Subcutaneous abdominal adipose tissue (tissue), 5 donors: Measurements from ENCODE around the gene TCF12.

ENCODE experiments used
- H3K27ac ChIP-seq: one replicate; pipeline ENCODE4 v1.7.0; 2013; ENCODE audit warnings: low read depth, mild to moderate bottlenecking, inconsistent platforms, low read length, moderate library complexity
- H3K27me3 ChIP-seq, 5 donors: one replicate each; pipeline ENCODE4 v1.7.0; 2013; ENCODE audit warnings: low read length in 5 of 5, inconsistent platforms in 1 of 5; ENCODE audit not compliant: control insufficient read depth in 5 of 5, insufficient read depth in 4 of 5
- H3K36me3 ChIP-seq, 5 donors: one replicate each; pipeline ENCODE4 v1.7.0; 2013; ENCODE audit warnings: low read length in 5 of 5; ENCODE audit not compliant: control insufficient read depth in 5 of 5, insufficient read depth in 5 of 5
- H3K4me1 ChIP-seq, 5 donors: one replicate each; pipeline ENCODE4 v1.7.0; 2013; ENCODE audit warnings: low read length in 5 of 5, mild to moderate bottlenecking in 3 of 5, moderate library complexity in 1 of 5; ENCODE audit not compliant: control insufficient read depth in 5 of 5, insufficient read depth in 5 of 5
- H3K4me3 ChIP-seq, 5 donors: one replicate each; pipeline ENCODE4 v1.7.0; 2013; ENCODE audit warnings: low read length in 5 of 5, low read depth in 1 of 5
- H3K9ac ChIP-seq, 5 donors: one replicate each; pipeline ENCODE4 v1.7.0; 2013; ENCODE audit warnings: low read length in 5 of 5, mild to moderate bottlenecking in 4 of 5, moderate library complexity in 3 of 5
- H3K9me3 ChIP-seq, 5 donors: one replicate each; pipeline ENCODE4 v1.7.0; 2013; ENCODE audit warnings: low read length in 5 of 5; ENCODE audit not compliant: control insufficient read depth in 5 of 5
- donor health status: healthy.
- donor health status: healthy.
- donor health status: healthy.
- donor health status: healthy.
- donor health status: healthy.

Gene TCF12

DNA sequence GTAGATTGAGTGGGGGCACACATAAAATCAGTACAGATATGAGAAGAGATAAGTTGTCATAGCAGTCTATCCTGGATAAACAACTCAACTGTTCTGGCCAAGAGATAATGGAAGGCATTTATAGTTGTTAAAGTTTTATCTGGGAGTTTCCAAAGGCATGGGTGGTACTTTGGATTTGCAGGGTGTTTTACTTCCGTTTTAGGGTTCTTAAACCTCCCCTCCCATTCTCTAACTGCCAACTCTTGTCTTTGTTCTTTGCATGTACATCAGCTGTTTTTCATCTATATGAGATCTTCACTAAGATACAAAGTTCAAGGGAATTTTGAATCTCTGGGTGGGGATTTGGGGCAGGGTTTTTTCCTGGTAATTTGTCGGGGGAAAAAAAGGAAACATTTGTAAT lies 283.1 kb downstream of the TCF12 start:
- peaks cover 0 to 6% (median 5%) of the 10 kb centered on the region in 5 donors for H3K4me1 ChIP-seq
- H3K4me3 ChIP-seq, result no peak overlapping the region
- no peak overlapping the region for H3K27ac ChIP-seq
- no peaks in the 10 kb centered on the region for H3K9me3 ChIP-seq
- no peak overlapping the region for H3K9ac ChIP-seq
- peaks cover 0 to 3% (median 2%) of the 10 kb centered on the region in 5 donors for H3K36me3 ChIP-seq
- no peaks in the 10 kb centered on the region for H3K27me3 ChIP-seq

DNA sequence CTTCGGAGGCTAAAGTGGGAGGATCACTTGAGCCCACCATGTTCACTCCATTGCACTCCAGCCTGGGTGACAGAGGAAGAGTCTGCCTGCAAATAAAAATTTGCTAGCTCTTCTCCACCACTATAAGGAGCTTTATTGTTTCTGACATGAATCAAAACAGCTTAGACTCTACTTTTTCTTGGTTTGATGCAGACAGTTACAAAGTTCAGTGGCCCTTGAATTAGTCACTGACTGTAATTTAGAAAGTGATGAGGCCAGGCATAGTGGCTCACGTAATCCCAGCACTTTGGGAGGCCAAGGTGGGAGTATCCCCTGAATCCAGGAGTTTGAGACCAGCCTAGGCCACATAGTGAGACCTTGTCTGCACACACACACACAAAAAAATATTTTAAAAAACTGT lies 285.5 kb downstream of the TCF12 start:
- Histone ChIP-seq H3K4me3 (no peak overlapping the region), H3K9ac (no peak overlapping the region), H3K36me3 (peaks cover 0 to under 1% (median 0%) of the 10 kb centered on the region in 5 donors), H3K9me3 (no peaks in the 10 kb centered on the region), H3K27ac (no peak overlapping the region), H3K4me1 (peaks cover 0 to 3% (median 3%) of the 10 kb centered on the region in 5 donors), H3K27me3 (no peaks in the 10 kb centered on the region)

- Histone ChIP-seq H3K4me1 (no peaks in the 10 kb centered on the region), H3K9ac (no peak overlapping the region), H3K27me3 (no peaks in the 10 kb centered on the region), H3K9me3 (no peaks in the 10 kb centered on the region), H3K36me3 (no peaks in the 10 kb centered on the region), H3K4me3 (no peak overlapping the region), H3K27ac (no peak overlapping the region)
These were observed 286.8 kb downstream of the TCF12 start for GRCh38 chr15:57205027-57205855.

- H3K9ac ChIP-seq, result no peak overlapping the region
- H3K4me3 ChIP-seq, result no peak overlapping the region
- no peaks in the 10 kb centered on the region for H3K4me1 ChIP-seq
- H3K27me3 ChIP-seq, result no peaks in the 10 kb centered on the region
- no peaks in the 10 kb centered on the region for H3K9me3 ChIP-seq
- H3K27ac ChIP-seq, result no peak overlapping the region
- H3K36me3 ChIP-seq, result no peaks in the 10 kb centered on the region
These were observed 287.6 kb downstream of the TCF12 start for GRCh38 chr15:57205996-57206395.

DNA sequence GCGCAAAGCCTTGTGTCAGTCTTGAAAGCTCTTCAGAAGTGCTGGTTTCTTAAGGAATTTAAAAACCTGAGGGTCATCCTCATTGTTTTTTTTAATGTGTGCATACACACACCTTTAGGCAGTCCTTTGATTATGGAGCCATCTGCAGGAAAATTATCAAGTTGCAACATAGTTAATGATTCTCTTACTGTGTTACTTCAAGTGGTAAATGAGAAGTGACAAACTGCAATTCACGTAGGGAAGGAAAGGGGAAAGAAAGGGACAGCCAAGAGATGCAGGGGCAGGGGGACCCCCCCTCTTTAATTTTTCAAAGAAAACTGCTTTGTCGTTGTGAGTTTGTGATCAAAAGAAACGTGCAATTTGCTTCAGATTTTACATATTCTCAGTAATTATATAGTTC lies 295.4 kb downstream of the TCF12 start:
- no peaks in the 10 kb centered on the region for H3K36me3 ChIP-seq
- H3K27ac ChIP-seq, result no peak overlapping the region
- no peaks in the 10 kb centered on the region for H3K27me3 ChIP-seq
- no peaks in the 10 kb centered on the region for H3K9me3 ChIP-seq
- H3K4me3 ChIP-seq, result no peak overlapping the region
- H3K4me1 ChIP-seq, result peaks cover 0 to 49% (median 20%) of the 10 kb centered on the region in 5 donors
- H3K9ac ChIP-seq, result no peak overlapping the region

GRCh38 chr15:57215326-57215725 lies 296.9 kb downstream of the TCF12 start:
- no peak overlapping the region for H3K4me3 ChIP-seq
- no peaks in the 10 kb centered on the region for H3K27me3 ChIP-seq
- H3K27ac ChIP-seq, result peak overlapping the region; percentile 53
- H3K36me3 ChIP-seq, result no peaks in the 10 kb centered on the region
- no peaks in the 10 kb centered on the region for H3K9me3 ChIP-seq
- H3K4me1 ChIP-seq, result peaks cover 3 to 56% (median 32%) of the 10 kb centered on the region in 5 donors
- peak overlapping the region in 1 of 5 donors; percentile 41 for H3K9ac ChIP-seq

DNA sequence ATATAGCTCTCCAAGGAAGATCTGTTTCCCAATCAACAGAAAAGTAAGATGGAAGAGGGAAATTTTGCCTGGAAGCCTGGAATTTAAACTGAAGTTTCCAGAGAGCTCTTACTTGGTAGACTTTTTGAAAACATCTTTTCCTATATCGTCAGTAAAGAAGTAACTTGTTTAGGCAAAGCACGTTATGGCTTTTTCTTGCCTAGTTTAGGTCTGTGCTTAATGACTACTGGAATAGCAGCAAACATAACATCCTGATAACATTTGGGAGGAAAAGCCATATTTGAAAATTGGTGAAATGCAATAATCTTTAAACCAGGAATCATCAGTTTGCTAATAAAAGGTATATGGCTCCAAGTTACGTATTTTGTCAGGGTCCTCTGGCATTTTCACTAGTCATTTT lies 297.4 kb downstream of the TCF12 start:
- H3K4me1 ChIP-seq, result peaks cover 3 to 57% (median 33%) of the 10 kb centered on the region in 5 donors
- no peaks in the 10 kb centered on the region for H3K27me3 ChIP-seq
- no peaks in the 10 kb centered on the region for H3K36me3 ChIP-seq
- peak overlapping the region in 2 of 5 donors; percentile 8 to 41 for H3K9ac ChIP-seq
- peak overlapping the region; percentile 53 for H3K27ac ChIP-seq
- no peaks in the 10 kb centered on the region for H3K9me3 ChIP-seq
- no peak overlapping the region for H3K4me3 ChIP-seq

GRCh38 chr15:57216288-57216687 lies 297.8 kb downstream of the TCF12 start:
- Histone ChIP-seq H3K4me3 (no peak overlapping the region), H3K4me1 (peaks cover 3 to 60% (median 33%) of the 10 kb centered on the region in 5 donors), H3K27me3 (no peaks in the 10 kb centered on the region), H3K9ac (peak overlapping the region in 1 of 5 donors; percentile 8), H3K9me3 (no peaks in the 10 kb centered on the region), H3K36me3 (no peaks in the 10 kb centered on the region), H3K27ac (peak overlapping the region; percentile 53)

GRCh38 chr15:57217778-57218598 lies 299.5 kb downstream of the TCF12 start:
- H3K9me3 ChIP-seq, result no peaks in the 10 kb centered on the region
- peak overlapping the region in 1 of 5 donors; percentile 29 for H3K4me3 ChIP-seq
- peaks cover 3 to 57% (median 33%) of the 10 kb centered on the region in 5 donors for H3K4me1 ChIP-seq
- no peaks in the 10 kb centered on the region for H3K27me3 ChIP-seq
- no peaks in the 10 kb centered on the region for H3K36me3 ChIP-seq
- H3K27ac ChIP-seq, result no peak overlapping the region
- H3K9ac ChIP-seq, result peak overlapping the region in 1 of 5 donors; percentile 27
